ENCODE measurements around the gene CAMK1G. TPM values are rescaled to one million over a fixed set of nuclear protein-coding genes. Genes with fewer than 3 reads are reported as not detected.

Gene CAMK1G
- total RNA-seq, 1 donor from 2014 or later = not detected

DNA sequence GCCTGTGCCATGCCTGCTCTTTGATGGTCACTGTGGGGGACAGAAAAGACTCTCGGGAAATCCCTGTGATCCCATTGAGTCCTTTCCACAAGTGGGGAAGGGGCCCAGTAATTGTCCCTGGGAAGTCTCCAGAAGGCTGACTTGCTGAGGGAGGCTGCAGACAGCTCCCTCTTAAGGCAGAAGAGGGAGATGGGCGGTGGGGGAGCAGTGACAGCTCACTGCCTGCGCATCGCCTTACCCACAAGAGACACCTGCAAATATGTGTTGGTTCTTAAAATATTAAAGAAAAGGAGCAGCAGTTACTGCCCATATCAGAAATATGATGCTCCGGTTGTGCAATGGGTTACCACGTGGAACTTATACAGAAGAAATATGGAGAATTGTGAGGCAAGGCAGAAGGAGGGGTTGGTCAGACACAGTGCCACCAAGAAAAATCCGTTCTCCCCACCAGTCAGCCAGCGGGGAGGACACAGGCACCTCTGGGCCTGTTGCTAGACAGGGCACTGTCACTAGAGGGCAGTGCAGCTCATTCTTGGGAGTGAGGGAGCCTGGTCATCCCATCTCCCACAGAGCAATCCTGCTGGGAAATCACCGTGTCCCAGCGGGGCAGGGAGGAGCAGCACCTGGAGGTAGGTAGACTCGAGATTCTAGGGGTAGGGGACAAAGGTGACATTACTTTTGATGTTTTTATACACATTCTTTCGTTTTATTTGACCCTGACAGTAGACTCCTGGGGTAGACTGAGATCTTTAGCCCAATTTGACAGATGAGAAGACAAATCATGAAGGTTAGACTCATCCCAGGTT, 6.9 kb upstream of the CAMK1G start:
- Histone ChIP-seq H3K27me3 (ENCODE audit: low read depth) (peaks cover 36% of the 10 kb centered on the region), H3K9me3 (replicated peaks) (no peaks in the 10 kb centered on the region), H3K36me3 (no peaks in the 10 kb centered on the region), H3K27ac (replicated peaks) (no peak overlapping the region), H3K4me1 (no peaks in the 10 kb centered on the region), H3K4me3 (no peak overlapping the region)
- intact Hi-C loops (cut with micrococcal nuclease) = loop anchor here (5.0 to 10.0 kb wide), 2 partner anchors 116 to 168 kb away; no protein-coding TSS in a partner anchor
- TF ChIP-seq, protein P1, sequence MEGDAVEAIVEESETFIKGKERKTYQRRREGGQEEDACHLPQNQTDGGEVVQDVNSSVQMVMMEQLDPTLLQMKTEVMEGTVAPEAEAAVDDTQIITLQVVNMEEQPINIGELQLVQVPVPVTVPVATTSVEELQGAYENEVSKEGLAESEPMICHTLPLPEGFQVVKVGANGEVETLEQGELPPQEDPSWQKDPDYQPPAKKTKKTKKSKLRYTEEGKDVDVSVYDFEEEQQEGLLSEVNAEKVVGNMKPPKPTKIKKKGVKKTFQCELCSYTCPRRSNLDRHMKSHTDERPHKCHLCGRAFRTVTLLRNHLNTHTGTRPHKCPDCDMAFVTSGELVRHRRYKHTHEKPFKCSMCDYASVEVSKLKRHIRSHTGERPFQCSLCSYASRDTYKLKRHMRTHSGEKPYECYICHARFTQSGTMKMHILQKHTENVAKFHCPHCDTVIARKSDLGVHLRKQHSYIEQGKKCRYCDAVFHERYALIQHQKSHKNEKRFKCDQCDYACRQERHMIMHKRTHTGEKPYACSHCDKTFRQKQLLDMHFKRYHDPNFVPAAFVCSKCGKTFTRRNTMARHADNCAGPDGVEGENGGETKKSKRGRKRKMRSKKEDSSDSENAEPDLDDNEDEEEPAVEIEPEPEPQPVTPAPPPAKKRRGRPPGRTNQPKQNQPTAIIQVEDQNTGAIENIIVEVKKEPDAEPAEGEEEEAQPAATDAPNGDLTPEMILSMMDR (IDR thresholded peaks at IDR 0.05; ENCODE audit: borderline replicate concordance) = peak; percentile 98
- DNase-seq = peak; percentile 76

DNA sequence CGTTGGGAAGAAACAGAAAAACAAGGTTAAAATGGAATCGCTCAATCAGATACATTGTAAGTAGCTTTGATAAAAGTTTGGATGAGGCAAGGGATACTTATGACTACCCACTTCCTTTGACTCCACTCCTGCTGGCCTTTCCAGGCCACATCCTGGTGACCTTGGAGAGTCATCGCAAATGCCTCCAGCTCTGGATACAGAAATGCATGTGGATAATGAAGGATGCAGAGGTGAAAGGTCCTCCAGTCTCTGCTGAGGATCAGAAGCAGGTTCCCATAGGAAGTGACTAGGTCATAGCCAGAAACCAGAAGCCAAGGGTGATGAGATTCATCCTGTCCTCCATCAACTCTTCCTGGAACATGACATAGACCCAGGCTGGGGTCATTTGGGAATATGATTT, 6.2 kb upstream of the CAMK1G start:
- Histone ChIP-seq H3K4me1 (no peaks in the 10 kb centered on the region), H3K36me3 (no peaks in the 10 kb centered on the region), H3K9me3 (replicated peaks) (no peaks in the 10 kb centered on the region), H3K27me3 (ENCODE audit: low read depth) (peaks cover 44% of the 10 kb centered on the region), H3K4me3 (no peak overlapping the region), H3K27ac (replicated peaks) (no peak overlapping the region)
- no peak for DNase-seq
- TF ChIP-seq, protein P1 (IDR thresholded peaks at IDR 0.05; ENCODE audit: borderline replicate concordance) = no peak
- intact Hi-C loops (cut with micrococcal nuclease) = loop anchor here (5.0 to 10.0 kb wide), 2 partner anchors 115 to 167 kb away; no protein-coding TSS in a partner anchor

DNA sequence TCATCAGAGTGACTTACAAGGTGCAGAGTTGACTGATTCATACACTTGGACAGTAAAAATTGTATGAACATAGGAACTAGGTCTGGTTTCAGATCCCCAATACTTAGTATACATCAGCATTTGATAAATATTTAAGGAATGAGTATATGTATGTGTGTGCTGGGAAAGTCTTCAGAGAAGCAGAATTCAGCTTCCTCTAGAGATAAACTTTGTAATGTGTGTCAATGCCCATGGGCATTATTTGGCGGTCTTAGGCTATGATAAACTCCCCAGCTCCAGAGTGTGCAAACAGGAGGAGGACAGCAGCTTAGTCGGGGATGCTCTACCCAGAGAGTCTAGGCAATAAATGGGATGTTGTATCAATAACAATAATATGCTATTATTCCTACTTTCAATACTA, 2.9 kb upstream of the CAMK1G start:
- DNase-seq = no peak
- no peak overlapping the region for H3K4me3 ChIP-seq
- peaks cover 61% of the 10 kb centered on the region for H3K27me3 ChIP-seq (ENCODE audit: low read depth)
- no peak overlapping the region for H3K27ac ChIP-seq (replicated peaks)
- H3K36me3 ChIP-seq = no peaks in the 10 kb centered on the region
- H3K9me3 ChIP-seq (replicated peaks) = no peaks in the 10 kb centered on the region
- peaks cover 7% of the 10 kb centered on the region for H3K4me1 ChIP-seq
- intact Hi-C loops (cut with micrococcal nuclease) = no loop called here
- TF ChIP-seq, protein P1 (IDR thresholded peaks at IDR 0.05; ENCODE audit: borderline replicate concordance) = no peak

DNA sequence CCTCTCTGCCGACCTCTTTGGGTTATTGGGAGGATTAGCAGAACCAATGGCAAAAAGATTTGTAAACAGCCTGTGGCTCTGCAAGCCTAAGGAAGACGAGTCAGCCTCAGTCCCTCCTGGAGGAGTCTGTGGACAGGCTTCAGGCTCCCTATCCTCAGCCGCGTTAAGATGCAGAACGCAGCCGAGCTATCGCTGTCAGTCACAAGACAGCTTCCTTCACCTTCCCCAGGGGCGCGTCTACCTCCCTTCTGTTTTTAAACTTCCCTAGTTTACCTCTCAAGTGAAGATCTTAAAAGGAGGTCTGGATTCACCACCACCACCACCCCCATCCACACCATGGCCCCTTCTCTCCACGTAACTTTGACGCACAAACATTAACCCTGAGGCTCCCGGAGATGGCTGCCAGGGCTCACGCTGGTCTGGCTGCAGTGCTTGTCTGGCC, 738 bp downstream of the CAMK1G start:
- intact Hi-C loops (cut with micrococcal nuclease) = no loop called here
- TF ChIP-seq, protein P1 (IDR thresholded peaks at IDR 0.05; ENCODE audit: borderline replicate concordance) = no peak
- Histone ChIP-seq H3K4me3 (no peak overlapping the region), H3K27me3 (ENCODE audit: low read depth) (peaks cover 64% of the 10 kb centered on the region), H3K4me1 (peaks cover 13% of the 10 kb centered on the region), H3K9me3 (replicated peaks) (no peaks in the 10 kb centered on the region), H3K36me3 (no peaks in the 10 kb centered on the region), H3K27ac (replicated peaks) (no peak overlapping the region)
- DNase-seq = no peak

DNA sequence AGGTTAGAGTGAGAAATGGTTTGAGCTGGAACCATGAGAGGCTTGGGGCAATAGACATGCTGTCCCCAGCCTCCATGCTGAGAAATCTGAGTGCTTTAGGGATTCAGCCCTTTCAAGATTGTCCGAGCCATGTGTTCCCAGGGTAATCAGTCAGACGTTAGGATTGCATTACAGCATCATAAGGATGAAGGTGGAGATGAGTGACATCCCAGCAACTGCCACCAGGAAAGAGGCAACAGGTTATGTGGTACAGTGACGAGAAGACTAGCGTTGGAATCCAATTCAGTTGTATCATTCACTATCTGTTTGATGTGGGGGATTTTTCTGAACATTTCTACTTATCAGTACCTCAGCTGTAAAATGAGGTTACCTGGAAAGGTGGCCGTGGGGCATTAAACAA, 1.7 kb downstream of the CAMK1G start:
- H3K36me3 ChIP-seq = no peaks in the 10 kb centered on the region
- intact Hi-C loops (cut with micrococcal nuclease) = loop anchor here (5.0 kb wide), 1 partner anchor 42 kb away; no protein-coding TSS in a partner anchor
- peaks cover 55% of the 10 kb centered on the region for H3K27me3 ChIP-seq (ENCODE audit: low read depth)
- peaks cover 13% of the 10 kb centered on the region for H3K4me1 ChIP-seq
- TF ChIP-seq, protein P1 (IDR thresholded peaks at IDR 0.05; ENCODE audit: borderline replicate concordance) = no peak
- DNase-seq = no peak
- no peaks in the 10 kb centered on the region for H3K9me3 ChIP-seq (replicated peaks)
- H3K4me3 ChIP-seq = peak overlapping the region; percentile 27
- no peak overlapping the region for H3K27ac ChIP-seq (replicated peaks)

Data from left ventricle myocardium inferior (tissue), 1 donor.